Sigmoid colon (tissue), 7 donors: ENCODE measurements around the gene TFCP2L1. TPM values are rescaled to one million over a fixed set of nuclear protein-coding genes. Genes with fewer than 3 reads are reported as not detected.
A peak's percentile ranks its signal among the peaks of the same experiment; 100 is the strongest.

ENCODE experiments used
- DNase-seq: peaks from one replicate; pipeline ENCODE4 v3.0.0-alpha.2; 2019
- H3K27ac ChIP-seq, 4 donors: fragments of 200-600 bp; sonication (generic); one replicate each; pipeline ENCODE4 v1.5.1; 2016 to 2019; ENCODE audit warnings: mild to moderate bottlenecking in 1 of 4
- H3K27me3 ChIP-seq, 3 donors: fragments of 200-600 bp; sonication (generic); one replicate each; pipeline ENCODE4 v1.5.1; 2019; ENCODE audit warnings: mild to moderate bottlenecking in 1 of 3
- H3K36me3 ChIP-seq, 4 donors: fragments of 200-600 bp; sonication (generic); one replicate each; pipeline ENCODE4 v1.5.1; 2016 to 2019
- H3K4me1 ChIP-seq, 4 donors: fragments of 200-600 bp; sonication (generic); one replicate each; pipeline ENCODE4 v1.5.1; 2017 to 2019
- H3K4me3 ChIP-seq, 4 donors: fragments of 200-600 bp; sonication (generic); one replicate each; pipeline ENCODE4 v1.5.1; 2017 to 2019; ENCODE audit warnings: mild to moderate bottlenecking in 2 of 4, moderate library complexity in 1 of 4
- H3K9me3 ChIP-seq, 4 donors: fragments of 200-600 bp in 3 of 4; sonication (generic) in 3 of 4; one replicate each; pipeline versions ENCODE4 v1.5.1 to v1.6.1; 2013 to 2019
- CTCF ChIP-seq, 4 experiments: fragments of 450-650 bp in 3 of 4; fragments of 200-600 bp in 1 of 4; IDR thresholded peaks; one replicate each; pipeline ENCODE4 v1.5.1; 2016 to 2019; ENCODE audit warnings: antibody characterized with exemption in 4 of 4, mild to moderate bottlenecking in 3 of 4, moderate library complexity in 2 of 4
- EP300 ChIP-seq, 4 donors: sonication (generic); formaldehyde crosslinking; IDR thresholded peaks; one replicate each; pipeline ENCODE4 v1.6.1; 2017; ENCODE audit warnings: antibody characterized with exemption in 4 of 4
- POLR2A ChIP-seq, 2 donors: fragments of 450-650 bp; IDR thresholded peaks; one replicate each; pipeline ENCODE4 v1.6.1; 2016; ENCODE audit warnings: antibody characterized with exemption in 2 of 2, mild to moderate bottlenecking in 2 of 2, moderate library complexity in 2 of 2
- POLR2AphosphoS5 ChIP-seq, 4 donors: sonication (generic); formaldehyde crosslinking; IDR thresholded peaks; one replicate each; pipeline ENCODE4 v1.6.1; 2017; ENCODE audit warnings: antibody characterized with exemption in 4 of 4
- WGBS, 2 donors: extraction: QIAGEN DNeasy Blood & Tissue Kit; methylation state at CpG; one replicate each; pipeline ENCODE4 v1.1.7; 2013; 5-methylcytosine and 5-hydroxymethylcytosine counted together
- intact Hi-C: fragments of 100-400 bp; cut with DNase I; formaldehyde crosslinking; loops from one replicate; pipeline ENCODE4 v1.15.1; 2023
- polyA plus RNA-seq, 3 donors: library from polyadenylated mRNA; stranded (reverse); fragments of 200-250 nt; gene quantifications; one replicate each; pipeline ENCODE4 v1.2.3, GENCODE V29; 2013
- total RNA-seq, 4 donors: library from RNA; depleted of rRNA; stranded (reverse); fragments of >200 nt; gene quantifications; one replicate each; pipeline ENCODE4 v1.1.0, GENCODE V29; 2016
- donor health status: healthy with polysubstance abuse.
- donor health status: Bipolar disorder and iron deficiency.
- donor health status: healthy.

Gene TFCP2L1
- total and polyA plus RNA-seq, 7 donors: 0.14 to 35.5 (median 0.55) TPM

GRCh38 chr2:121199281-121200010, 85.6 kb downstream of the TFCP2L1 start:
- Histone ChIP-seq H3K9me3 (no peaks in the 10 kb centered on the region), H3K36me3 (no peaks in the 10 kb centered on the region), H3K27me3 (no peaks in the 10 kb centered on the region), H3K4me3 (no peak overlapping the region), H3K4me1 (no peaks in the 10 kb centered on the region), H3K27ac (no peak overlapping the region)
- DNase-seq: peak; percentile 14
- intact Hi-C loops: no loop called here
- TF ChIP-seq POLR2A (IDR thresholded peaks at IDR 0.05): no peak
- TF ChIP-seq POLR2AphosphoS5 (IDR thresholded peaks at IDR 0.05): no peak
- no peak for TF ChIP-seq EP300 (IDR thresholded peaks at IDR 0.05)
- no peak for TF ChIP-seq CTCF (IDR thresholded peaks at IDR 0.05)
- WGBS, 2 donors: 95% methylated on average over 10 of the region's 10 CpGs

GRCh38 chr2:121197369-121198091, 87.5 kb downstream of the TFCP2L1 start:
- DNase-seq: peak; percentile 72
- H3K9me3 ChIP-seq: no peaks in the 10 kb centered on the region
- no peaks in the 10 kb centered on the region for H3K27me3 ChIP-seq
- H3K4me3 ChIP-seq: no peak overlapping the region
- peak in 1 of 4 donors; percentile 22 for TF ChIP-seq POLR2AphosphoS5 (IDR thresholded peaks at IDR 0.05)
- TF ChIP-seq POLR2A (IDR thresholded peaks at IDR 0.05): no peak
- TF ChIP-seq CTCF (IDR thresholded peaks at IDR 0.05): no peak
- TF ChIP-seq EP300 (IDR thresholded peaks at IDR 0.05): peak in 1 of 4 donors; percentile 13
- intact Hi-C loops: no loop called here
- H3K27ac ChIP-seq: peak overlapping the region in 3 of 4 donors; percentile 35 to 57 (median 52)
- 50 to 76% methylated on average over 19 of the region's 19 CpGs for WGBS, 2 donors
- no peaks in the 10 kb centered on the region for H3K4me1 ChIP-seq
- H3K36me3 ChIP-seq: no peaks in the 10 kb centered on the region

GRCh38 chr2:121196849-121197155, 88.2 kb downstream of the TFCP2L1 start:
- 80 to 94% methylated on average over 8 of the region's 8 CpGs for WGBS, 2 donors
- no peak overlapping the region for H3K4me3 ChIP-seq
- DNase-seq: no peak
- H3K27me3 ChIP-seq: no peaks in the 10 kb centered on the region
- intact Hi-C loops: no loop called here
- TF ChIP-seq POLR2AphosphoS5 (IDR thresholded peaks at IDR 0.05) (no peak), CTCF (IDR thresholded peaks at IDR 0.05) (no peak), EP300 (IDR thresholded peaks at IDR 0.05) (no peak), POLR2A (IDR thresholded peaks at IDR 0.05) (no peak)
- no peaks in the 10 kb centered on the region for H3K4me1 ChIP-seq
- no peaks in the 10 kb centered on the region for H3K36me3 ChIP-seq
- peak overlapping the region in 3 of 4 donors; percentile 22 to 57 (median 42) for H3K27ac ChIP-seq
- H3K9me3 ChIP-seq: no peaks in the 10 kb centered on the region

GRCh38 chr2:121196132-121196848, 88.7 kb downstream of the TFCP2L1 start:
- Histone ChIP-seq H3K9me3 (no peaks in the 10 kb centered on the region), H3K4me3 (no peak overlapping the region), H3K4me1 (no peaks in the 10 kb centered on the region), H3K27ac (peak overlapping the region in 3 of 4 donors; percentile 22 to 57 (median 42)), H3K27me3 (no peaks in the 10 kb centered on the region), H3K36me3 (no peaks in the 10 kb centered on the region)
- no peak for DNase-seq
- intact Hi-C loops: no loop called here
- WGBS, 2 donors: 65 to 83% methylated on average over 19 of the region's 19 CpGs
- TF ChIP-seq CTCF (IDR thresholded peaks at IDR 0.05): no peak
- no peak for TF ChIP-seq POLR2AphosphoS5 (IDR thresholded peaks at IDR 0.05)
- TF ChIP-seq EP300 (IDR thresholded peaks at IDR 0.05): no peak
- TF ChIP-seq POLR2A (IDR thresholded peaks at IDR 0.05): no peak
